Tibial nerve (tissue), 4 donors: Measurements from ENCODE around the gene GIPC2. TPM values are rescaled to one million over a fixed set of nuclear protein-coding genes. Genes with fewer than 3 reads are reported as not detected.
"Not testable (repeated sequence)": the region's sequence is repeated elsewhere in the genome, so short reads cannot be mapped to it uniquely, and the experiment has no call there.

ENCODE experiments used
- DNase-seq, 2 donors: peaks; one replicate each; pipeline ENCODE4 v3.0.0-alpha.2; 2019; ENCODE audit warnings: low spot score in 2 of 2
- H3K27ac ChIP-seq, 4 donors: fragments of 200-600 bp; sonication (generic) in 3 of 4; one replicate each; pipeline ENCODE4 v1.5.1; 2017 to 2019; ENCODE audit warnings: mild to moderate bottlenecking in 1 of 4
- H3K27me3 ChIP-seq, 2 donors: fragments of 200-600 bp; sonication (generic) in 1 of 2; one replicate each; pipeline versions ENCODE4 v1.5.1 to v1.6.0; 2017 to 2019
- H3K36me3 ChIP-seq, 3 donors: fragments of 200-600 bp; sonication (generic); one replicate each; pipeline ENCODE4 v1.5.1; 2018 to 2019
- H3K4me1 ChIP-seq, 4 donors: fragments of 200-600 bp; sonication (generic) in 3 of 4; one replicate each; pipeline ENCODE4 v1.5.1; 2017 to 2019
- H3K4me3 ChIP-seq, 4 donors: fragments of 200-600 bp; sonication (generic) in 3 of 4; one replicate each; pipeline ENCODE4 v1.5.1; 2017 to 2019; ENCODE audit warnings: mild to moderate bottlenecking in 1 of 4, moderate library complexity in 1 of 4
- H3K9me3 ChIP-seq, 4 donors: fragments of 200-600 bp; sonication (generic) in 3 of 4; one replicate each; pipeline ENCODE4 v1.5.1; 2017 to 2019
- EP300 ChIP-seq, 2 donors: sonication (generic); formaldehyde crosslinking; IDR thresholded peaks; one replicate each; pipeline ENCODE4 v1.6.1; 2017; ENCODE audit warnings: antibody characterized with exemption in 2 of 2, mild to moderate bottlenecking in 1 of 2
- POLR2A ChIP-seq, 2 donors: fragments of 450-650 bp; IDR thresholded peaks; one replicate each; pipeline ENCODE4 v1.6.1; 2017; ENCODE audit warnings: antibody characterized with exemption in 2 of 2, mild to moderate bottlenecking in 2 of 2, moderate library complexity in 2 of 2
- WGBS, 2 donors: methylation state at CpG; one replicate each; pipeline ENCODE4 v1.1.5; 2018; 5-methylcytosine and 5-hydroxymethylcytosine counted together
- total RNA-seq, 4 donors: library from RNA; depleted of rRNA; stranded (reverse); fragments of >200 nt; gene quantifications; one replicate each; pipeline ENCODE4 v1.1.0, GENCODE V29; 2016
- TF ChIP-seq, protein P1 (sequence below), 5 experiments: fragments of 200-600 bp in 3 of 5; fragments of 450-650 bp in 2 of 5; sonication (generic) in 3 of 5; IDR thresholded peaks; one replicate each; pipeline ENCODE4 v1.5.1; 2016 to 2019; ENCODE audit warnings: antibody characterized with exemption in 5 of 5, mild to moderate bottlenecking in 3 of 5, moderate library complexity in 2 of 5

GIPC2 gene
- total RNA-seq, 4 donors from 2014 or later = 2.1 to 6.9 (median 3.7) TPM

DNA sequence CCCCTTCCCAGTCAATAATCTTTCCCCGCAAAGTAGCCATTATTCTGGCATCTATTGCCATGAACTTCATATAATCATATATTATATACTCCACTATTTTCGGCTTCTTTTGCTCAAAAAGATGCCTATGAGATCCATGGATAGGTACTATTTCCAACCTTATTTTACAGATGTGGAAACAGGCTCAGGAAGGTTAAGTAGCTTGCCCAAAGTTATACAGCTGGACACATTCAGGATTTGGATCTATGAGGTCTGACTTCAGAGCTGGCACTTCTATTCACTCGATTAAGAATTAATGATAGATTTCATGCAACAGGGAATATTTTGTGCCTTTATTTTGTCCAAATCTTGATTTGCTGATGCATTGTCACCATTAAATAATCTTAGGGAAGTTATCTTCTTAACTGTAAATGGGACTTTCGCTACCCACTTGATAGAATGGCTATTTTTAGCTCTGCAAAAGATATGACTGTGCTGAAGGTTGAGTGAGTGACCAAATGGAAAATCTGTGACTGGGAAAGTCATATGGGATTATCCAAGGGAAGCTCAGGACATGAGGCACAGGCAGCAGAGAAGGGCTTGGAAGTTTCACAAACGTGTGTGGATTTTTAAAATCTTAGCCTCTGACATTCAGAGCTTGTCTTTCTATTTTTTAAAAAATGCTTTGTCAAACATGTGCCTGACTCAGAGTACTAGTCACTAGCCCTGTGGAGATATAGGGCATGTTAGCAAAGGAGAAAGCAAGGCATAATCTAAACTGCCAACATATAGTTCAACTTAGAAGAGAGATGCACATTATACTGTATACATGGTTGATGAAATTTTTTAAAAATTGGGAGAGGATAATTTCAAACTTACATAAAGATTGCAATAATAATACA lies 36.5 kb downstream of the GIPC2 start:
- no peaks in the 10 kb centered on the region for H3K36me3 ChIP-seq
- H3K27me3 ChIP-seq = no peaks in the 10 kb centered on the region
- no peak for DNase-seq
- H3K4me1 ChIP-seq = peaks cover 0 to 6% (median 0%) of the 10 kb centered on the region in 4 donors
- H3K4me3 ChIP-seq = no peak overlapping the region
- peak overlapping the region in 1 of 4 donors; percentile 2 for H3K27ac ChIP-seq
- TF ChIP-seq EP300 (IDR thresholded peaks at IDR 0.05) (no peak), POLR2A (IDR thresholded peaks at IDR 0.05) (no peak)
- TF ChIP-seq, protein P1, sequence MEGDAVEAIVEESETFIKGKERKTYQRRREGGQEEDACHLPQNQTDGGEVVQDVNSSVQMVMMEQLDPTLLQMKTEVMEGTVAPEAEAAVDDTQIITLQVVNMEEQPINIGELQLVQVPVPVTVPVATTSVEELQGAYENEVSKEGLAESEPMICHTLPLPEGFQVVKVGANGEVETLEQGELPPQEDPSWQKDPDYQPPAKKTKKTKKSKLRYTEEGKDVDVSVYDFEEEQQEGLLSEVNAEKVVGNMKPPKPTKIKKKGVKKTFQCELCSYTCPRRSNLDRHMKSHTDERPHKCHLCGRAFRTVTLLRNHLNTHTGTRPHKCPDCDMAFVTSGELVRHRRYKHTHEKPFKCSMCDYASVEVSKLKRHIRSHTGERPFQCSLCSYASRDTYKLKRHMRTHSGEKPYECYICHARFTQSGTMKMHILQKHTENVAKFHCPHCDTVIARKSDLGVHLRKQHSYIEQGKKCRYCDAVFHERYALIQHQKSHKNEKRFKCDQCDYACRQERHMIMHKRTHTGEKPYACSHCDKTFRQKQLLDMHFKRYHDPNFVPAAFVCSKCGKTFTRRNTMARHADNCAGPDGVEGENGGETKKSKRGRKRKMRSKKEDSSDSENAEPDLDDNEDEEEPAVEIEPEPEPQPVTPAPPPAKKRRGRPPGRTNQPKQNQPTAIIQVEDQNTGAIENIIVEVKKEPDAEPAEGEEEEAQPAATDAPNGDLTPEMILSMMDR (IDR thresholded peaks at IDR 0.05) = no peak
- peaks cover 0 to 13% (median 0%) of the 10 kb centered on the region in 4 donors for H3K9me3 ChIP-seq
- WGBS, 2 donors = 72 to 83% methylated on average over 5 of the region's 5 CpGs

DNA sequence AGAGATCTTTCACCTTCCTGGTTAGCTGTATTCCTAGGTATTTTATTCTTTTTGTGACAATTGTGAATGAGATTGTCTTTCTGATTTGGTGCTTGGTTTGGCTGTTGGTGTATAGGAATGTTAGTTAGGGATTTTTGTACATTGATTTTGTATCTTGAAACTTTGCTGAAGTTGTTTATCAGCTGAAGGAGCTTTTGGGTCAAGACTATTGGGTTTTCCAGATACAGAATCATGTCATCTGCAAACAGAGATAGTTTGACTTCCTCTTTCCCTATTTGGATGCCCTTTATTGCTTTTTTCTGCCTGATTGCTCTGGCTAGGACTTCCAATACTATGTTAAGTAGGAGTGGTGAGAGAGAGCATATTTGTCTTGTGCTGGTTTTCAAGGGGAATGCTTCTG lies 38.9 kb downstream of the GIPC2 start:
- H3K27me3 ChIP-seq, H3K4me1 ChIP-seq, DNase-seq, H3K4me3 ChIP-seq, H3K27ac ChIP-seq, H3K36me3 ChIP-seq: not testable (repeated sequence)
- peaks cover 0 to 17% (median 0%) of the 10 kb centered on the region in 4 donors for H3K9me3 ChIP-seq

DNA sequence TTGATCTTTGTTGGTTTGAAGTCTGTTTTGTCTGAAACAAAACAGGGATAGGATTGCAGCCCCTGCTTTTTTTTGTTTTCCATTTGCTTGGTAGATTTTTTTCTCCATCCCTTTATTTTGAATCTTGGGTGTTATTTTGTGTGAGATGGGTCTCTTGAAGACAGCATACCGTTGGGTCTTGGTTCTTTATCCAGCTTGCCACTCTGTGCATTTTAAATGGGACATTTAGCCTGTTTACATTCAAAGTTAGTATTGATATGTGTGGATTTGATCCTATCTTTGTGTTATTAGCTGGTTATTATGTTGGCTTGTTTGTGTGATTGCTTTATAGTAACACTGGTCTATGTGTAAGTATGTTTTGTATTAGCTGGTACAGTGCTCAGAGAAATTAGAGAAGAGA lies 40.9 kb downstream of the GIPC2 start:
- no peaks in the 10 kb centered on the region for H3K27me3 ChIP-seq
- 74 to 77% methylated on average over 1 of the region's 1 CpG for WGBS, 2 donors
- DNase-seq = no peak

DNA sequence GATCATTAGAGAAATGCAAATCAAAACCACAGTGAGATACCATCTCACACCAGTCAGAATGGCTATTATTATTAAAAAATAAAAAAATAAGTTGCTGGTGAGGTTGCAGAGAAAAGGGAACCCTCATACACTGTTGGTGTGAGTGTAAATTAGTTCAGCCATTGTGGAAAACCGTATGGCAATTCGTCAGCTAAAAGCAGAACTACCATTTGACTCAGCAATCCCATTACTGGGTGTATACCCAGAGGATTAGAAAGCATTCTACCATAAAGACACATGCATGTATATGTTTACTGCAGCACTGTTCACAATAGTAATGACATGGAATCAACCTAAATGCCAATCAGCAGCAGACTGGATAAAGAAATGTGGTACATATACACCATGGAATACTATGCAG lies 42.2 kb downstream of the GIPC2 start:
- no peak for DNase-seq
- Histone ChIP-seq H3K4me3 (no peak overlapping the region), H3K4me1 (no peaks in the 10 kb centered on the region), H3K27me3 (no peaks in the 10 kb centered on the region), H3K36me3 (no peaks in the 10 kb centered on the region), H3K9me3 (peaks cover 0 to 17% (median 0%) of the 10 kb centered on the region in 4 donors), H3K27ac (no peak overlapping the region)
- TF ChIP-seq POLR2A (IDR thresholded peaks at IDR 0.05) = no peak
- 85 to 96% methylated on average over 2 of the region's 2 CpGs for WGBS, 2 donors

More for the DNA sequence above, 40.9 kb downstream of the GIPC2 start:
- Histone ChIP-seq H3K4me1 (no peaks in the 10 kb centered on the region), H3K4me3 (no peak overlapping the region), H3K9me3 (peaks cover 0 to 17% (median 0%) of the 10 kb centered on the region in 4 donors), H3K36me3 (no peaks in the 10 kb centered on the region), H3K27ac (no peak overlapping the region)
- TF ChIP-seq POLR2A (IDR thresholded peaks at IDR 0.05) (no peak), EP300 (IDR thresholded peaks at IDR 0.05) (no peak)
- TF ChIP-seq, protein P1 (IDR thresholded peaks at IDR 0.05) = no peak

DNA sequence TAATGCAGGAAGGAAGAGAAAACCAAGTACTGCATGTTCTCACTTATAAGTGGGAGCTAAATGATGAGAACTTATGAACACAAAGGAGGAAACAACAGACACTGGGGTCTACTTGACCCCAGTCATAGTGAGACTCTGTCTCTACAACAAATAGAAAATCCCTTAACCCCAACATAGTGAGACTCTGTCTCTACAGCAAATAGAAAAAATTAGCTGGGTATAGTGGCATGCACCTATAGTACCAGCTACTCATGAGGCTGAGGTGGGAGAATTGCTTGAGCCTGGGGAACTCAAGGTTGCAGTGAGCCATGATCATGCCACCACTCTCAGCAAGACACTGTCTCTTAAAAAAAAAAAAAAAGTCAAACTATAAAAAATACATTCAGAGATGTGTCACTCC lies 42.7 kb downstream of the GIPC2 start:
- H3K4me3 ChIP-seq = no peak overlapping the region
- H3K27ac ChIP-seq = no peak overlapping the region
- no peaks in the 10 kb centered on the region for H3K27me3 ChIP-seq
- DNase-seq = no peak
- no peaks in the 10 kb centered on the region for H3K4me1 ChIP-seq
- peaks cover 0 to 17% (median 0%) of the 10 kb centered on the region in 4 donors for H3K9me3 ChIP-seq
- no peaks in the 10 kb centered on the region for H3K36me3 ChIP-seq
- no peak for TF ChIP-seq POLR2A (IDR thresholded peaks at IDR 0.05)
- TF ChIP-seq EP300 (IDR thresholded peaks at IDR 0.05) = no peak
- TF ChIP-seq, protein P1 (IDR thresholded peaks at IDR 0.05) = no peak

DNA sequence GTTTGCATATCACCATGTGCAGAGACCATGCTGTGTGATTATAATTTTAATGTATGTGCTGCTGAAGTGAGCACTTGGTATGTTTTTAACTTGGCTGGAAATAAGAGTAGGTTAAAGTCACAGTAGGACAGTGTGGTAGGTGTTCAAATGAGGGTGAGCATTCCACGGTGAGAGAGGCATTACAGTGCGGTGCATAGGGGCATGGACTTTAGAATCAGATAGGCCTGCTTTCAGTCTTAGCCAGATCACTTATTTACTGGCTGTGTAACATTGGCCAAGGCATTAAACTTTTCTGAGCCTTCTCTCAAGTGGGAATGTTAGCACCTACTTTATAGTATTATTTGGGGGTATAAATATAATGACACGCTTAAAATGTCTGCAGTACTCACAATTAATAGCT lies 43.2 kb downstream of the GIPC2 start:
- Histone ChIP-seq H3K9me3 (peaks cover 0 to 17% (median 0%) of the 10 kb centered on the region in 4 donors), H3K36me3 (no peaks in the 10 kb centered on the region), H3K27me3 (no peaks in the 10 kb centered on the region), H3K4me3 (no peak overlapping the region), H3K4me1 (no peaks in the 10 kb centered on the region), H3K27ac (no peak overlapping the region)
- TF ChIP-seq EP300 (IDR thresholded peaks at IDR 0.05) (no peak), POLR2A (IDR thresholded peaks at IDR 0.05) (no peak)
- TF ChIP-seq, protein P1 (IDR thresholded peaks at IDR 0.05) = no peak
- DNase-seq = no peak
- WGBS, 2 donors = 92 to 93% methylated on average over 3 of the region's 3 CpGs
